Raji (cell line): Measurements from ENCODE around the gene RNU5B-1.

Experiments used
- POLR2A ChIP-seq: IDR thresholded peaks from 2 replicates; pipeline ENCODE4 v1.6.1; 2011; ENCODE audit warnings: low read depth, low read length, control low read depth; ENCODE audit not compliant: insufficient read depth

Gene RNU5B-1

GRCh38 chr15:65304381-65305149 is at the start of gene RNU5B-1:
TSS of gene RNU5B-1 (plus strand) at chr15:65304677.
- peak; percentile 99 for TF ChIP-seq POLR2A

GRCh38 chr15:65254758-65255157 is 49.7 kb upstream of the RNU5B-1 start:
- TF ChIP-seq POLR2A, result no peak

- TF ChIP-seq POLR2A, result no peak
These were observed 48.9 kb upstream of the RNU5B-1 start for GRCh38 chr15:65255486-65256140.

- no peak for TF ChIP-seq POLR2A
These were observed 45.9 kb upstream of the RNU5B-1 start for GRCh38 chr15:65258375-65259262.

GRCh38 chr15:65259367-65259797 is 45.1 kb upstream of the RNU5B-1 start:
- no peak for TF ChIP-seq POLR2A

GRCh38 chr15:65260968-65261367 is 43.5 kb upstream of the RNU5B-1 start:
- no peak for TF ChIP-seq POLR2A

GRCh38 chr15:65263313-65263712 is 41.2 kb upstream of the RNU5B-1 start:
- no peak for TF ChIP-seq POLR2A

GRCh38 chr15:65264863-65265430 is 39.5 kb upstream of the RNU5B-1 start:
- no peak for TF ChIP-seq POLR2A

- TF ChIP-seq POLR2A, result no peak
These were observed 38.0 kb upstream of the RNU5B-1 start for GRCh38 chr15:65266469-65266868.

- no peak for TF ChIP-seq POLR2A
These were observed 36.1 kb upstream of the RNU5B-1 start for GRCh38 chr15:65268411-65268810.

- no peak for TF ChIP-seq POLR2A
These were observed 29.3 kb upstream of the RNU5B-1 start for GRCh38 chr15:65275104-65275727.

- TF ChIP-seq POLR2A, result no peak
These were observed 28.8 kb upstream of the RNU5B-1 start for GRCh38 chr15:65275728-65276126.

- TF ChIP-seq POLR2A, result no peak
These were observed 27.5 kb upstream of the RNU5B-1 start for GRCh38 chr15:65277015-65277414.

- TF ChIP-seq POLR2A, result no peak
These were observed 26.0 kb upstream of the RNU5B-1 start for GRCh38 chr15:65278480-65278879.
